Stimulated activated CD4-positive, alpha-beta T cell treated with anti-CD3 and anti-CD28 coated beads, Interleukin-15, amount 100 ng/mL, for 1 hour (primary cell): ENCODE results near the gene RELCH.
"Not testable (repeated sequence)": the region's sequence is repeated elsewhere in the genome, so short reads cannot be mapped to it uniquely, and the experiment has no call there.

Source experiments
- DNase-seq, 2 donors: peaks; one replicate each; pipeline ENCODE4 v3.0.0-alpha.2; 2020; ENCODE audit warnings: low read depth in 1 of 2, low spot score in 1 of 2

The RELCH gene, protein sequence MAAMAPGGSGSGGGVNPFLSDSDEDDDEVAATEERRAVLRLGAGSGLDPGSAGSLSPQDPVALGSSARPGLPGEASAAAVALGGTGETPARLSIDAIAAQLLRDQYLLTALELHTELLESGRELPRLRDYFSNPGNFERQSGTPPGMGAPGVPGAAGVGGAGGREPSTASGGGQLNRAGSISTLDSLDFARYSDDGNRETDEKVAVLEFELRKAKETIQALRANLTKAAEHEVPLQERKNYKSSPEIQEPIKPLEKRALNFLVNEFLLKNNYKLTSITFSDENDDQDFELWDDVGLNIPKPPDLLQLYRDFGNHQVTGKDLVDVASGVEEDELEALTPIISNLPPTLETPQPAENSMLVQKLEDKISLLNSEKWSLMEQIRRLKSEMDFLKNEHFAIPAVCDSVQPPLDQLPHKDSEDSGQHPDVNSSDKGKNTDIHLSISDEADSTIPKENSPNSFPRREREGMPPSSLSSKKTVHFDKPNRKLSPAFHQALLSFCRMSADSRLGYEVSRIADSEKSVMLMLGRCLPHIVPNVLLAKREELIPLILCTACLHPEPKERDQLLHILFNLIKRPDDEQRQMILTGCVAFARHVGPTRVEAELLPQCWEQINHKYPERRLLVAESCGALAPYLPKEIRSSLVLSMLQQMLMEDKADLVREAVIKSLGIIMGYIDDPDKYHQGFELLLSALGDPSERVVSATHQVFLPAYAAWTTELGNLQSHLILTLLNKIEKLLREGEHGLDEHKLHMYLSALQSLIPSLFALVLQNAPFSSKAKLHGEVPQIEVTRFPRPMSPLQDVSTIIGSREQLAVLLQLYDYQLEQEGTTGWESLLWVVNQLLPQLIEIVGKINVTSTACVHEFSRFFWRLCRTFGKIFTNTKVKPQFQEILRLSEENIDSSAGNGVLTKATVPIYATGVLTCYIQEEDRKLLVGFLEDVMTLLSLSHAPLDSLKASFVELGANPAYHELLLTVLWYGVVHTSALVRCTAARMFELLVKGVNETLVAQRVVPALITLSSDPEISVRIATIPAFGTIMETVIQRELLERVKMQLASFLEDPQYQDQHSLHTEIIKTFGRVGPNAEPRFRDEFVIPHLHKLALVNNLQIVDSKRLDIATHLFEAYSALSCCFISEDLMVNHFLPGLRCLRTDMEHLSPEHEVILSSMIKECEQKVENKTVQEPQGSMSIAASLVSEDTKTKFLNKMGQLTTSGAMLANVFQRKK

DNA sequence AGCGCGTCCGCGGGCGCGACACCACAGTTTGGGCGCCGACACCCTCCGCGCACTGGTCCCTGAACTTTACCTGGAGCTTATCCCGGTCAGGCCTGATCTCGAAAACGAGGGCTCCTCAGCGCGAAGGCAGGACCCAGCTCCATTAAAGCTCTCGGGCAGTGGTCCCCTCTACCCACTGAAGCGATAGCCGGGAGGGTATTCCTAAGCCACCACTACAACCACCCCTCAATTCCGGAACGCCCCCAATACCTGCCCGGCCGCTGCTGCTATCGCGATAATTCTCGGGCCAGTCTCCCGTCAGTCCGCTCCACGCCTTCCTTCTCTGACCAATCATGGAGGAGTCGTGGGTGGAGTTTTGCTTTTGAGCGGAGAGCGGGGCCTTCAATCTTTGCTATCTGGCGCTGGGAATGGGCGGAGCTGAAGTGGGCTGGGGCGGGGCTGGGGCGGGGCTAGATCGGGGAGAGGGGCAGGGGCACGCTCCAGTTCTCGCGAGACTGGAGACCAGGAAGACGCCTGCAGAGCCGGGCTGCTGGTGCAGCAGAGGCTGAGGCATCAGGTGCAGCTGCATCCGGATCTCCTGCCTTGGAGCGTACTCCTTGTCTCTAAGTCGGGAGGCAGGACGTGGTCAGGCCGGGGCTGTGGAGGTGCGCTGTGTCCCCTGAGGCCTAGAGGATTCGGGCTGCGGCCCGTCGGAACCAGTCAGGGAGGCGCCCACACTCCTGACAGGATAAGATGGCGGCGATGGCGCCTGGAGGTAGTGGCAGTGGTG, at the start of gene RELCH, which contains the start of gene PIGN:
RELCH (plus strand) TSS at position 482 of the 769 bp plus-strand sequence; CDS start at position 733, 251 bp downstream.
PIGN (minus strand) TSS at position 283 of the 769 bp plus-strand sequence. CDS start 25,703 bp downstream, outside the sequence.
- peak; percentile 77 to 86 for DNase-seq

DNA sequence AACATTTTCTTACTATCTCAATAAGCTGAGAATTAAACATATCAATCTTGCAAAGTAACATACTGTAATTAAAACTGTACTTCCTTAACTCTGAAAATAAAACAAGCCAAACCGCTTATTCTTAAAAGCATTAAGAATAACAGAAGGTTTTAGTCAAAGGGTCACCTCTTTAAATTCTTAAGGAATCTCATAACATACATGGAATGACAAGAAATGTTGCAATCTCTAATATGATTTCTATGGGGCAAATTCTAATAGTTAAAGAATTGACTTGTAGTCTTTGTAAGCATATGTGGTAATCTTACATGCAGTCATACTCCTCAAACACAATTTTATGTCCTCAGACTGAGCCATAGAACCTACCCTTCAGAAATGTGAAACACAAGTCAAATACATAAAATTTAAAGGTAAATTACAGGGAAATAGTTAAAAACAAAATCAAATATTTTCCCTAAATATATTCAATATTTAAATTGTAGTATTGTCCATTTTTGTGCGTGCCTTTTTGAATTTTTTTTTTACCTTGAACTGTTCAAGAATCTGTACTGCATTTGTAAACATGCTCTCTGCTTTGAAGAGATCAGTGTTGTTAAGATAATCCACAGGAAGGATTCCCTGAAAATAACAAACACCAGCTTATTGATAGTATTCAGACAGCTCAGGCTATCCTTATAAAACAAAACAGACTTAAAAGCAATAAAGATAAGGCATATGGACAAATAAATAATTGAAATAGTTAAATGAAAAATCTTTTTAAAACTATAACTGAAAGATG, 48.4 kb upstream of the RELCH start:
- no peak for DNase-seq

DNA sequence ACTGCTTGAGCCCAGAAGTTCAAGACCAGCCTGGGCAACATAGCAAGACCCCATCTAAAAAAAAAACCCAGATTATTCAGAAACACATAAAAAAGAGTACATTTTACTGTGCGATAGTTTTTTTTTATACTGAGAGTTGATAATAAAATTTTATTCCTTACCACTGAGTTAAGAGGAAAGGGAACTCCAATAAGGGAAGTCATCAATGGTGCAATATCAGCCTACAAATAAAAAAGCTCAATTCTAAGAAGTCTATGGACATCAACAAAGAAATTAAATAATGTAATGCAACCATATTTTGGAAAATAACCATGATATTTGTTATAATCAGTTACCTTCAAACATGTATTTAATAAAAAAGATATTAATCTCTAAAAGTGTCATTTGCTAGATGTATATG, 46.8 kb upstream of the RELCH start:
- no peak for DNase-seq

DNA sequence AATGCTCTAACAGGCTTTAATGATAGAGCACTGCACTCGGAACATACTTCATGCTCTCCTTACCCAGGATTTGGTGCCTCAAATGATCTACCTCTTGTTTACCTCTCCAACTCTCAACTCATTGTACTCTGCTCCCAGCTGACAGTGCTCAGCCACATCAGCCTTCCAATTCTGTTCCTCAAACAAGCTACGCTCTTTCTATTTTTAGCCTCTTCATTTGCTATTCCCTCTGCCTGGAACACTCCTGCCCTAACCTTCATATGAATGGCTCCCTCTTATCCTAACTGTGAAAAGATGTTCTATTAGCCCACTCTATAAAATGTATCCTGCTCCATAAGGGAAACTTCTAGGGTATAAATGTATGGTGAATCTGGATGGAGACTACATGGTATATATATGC, 42.7 kb upstream of the RELCH start:
- DNase-seq: no peak

DNA sequence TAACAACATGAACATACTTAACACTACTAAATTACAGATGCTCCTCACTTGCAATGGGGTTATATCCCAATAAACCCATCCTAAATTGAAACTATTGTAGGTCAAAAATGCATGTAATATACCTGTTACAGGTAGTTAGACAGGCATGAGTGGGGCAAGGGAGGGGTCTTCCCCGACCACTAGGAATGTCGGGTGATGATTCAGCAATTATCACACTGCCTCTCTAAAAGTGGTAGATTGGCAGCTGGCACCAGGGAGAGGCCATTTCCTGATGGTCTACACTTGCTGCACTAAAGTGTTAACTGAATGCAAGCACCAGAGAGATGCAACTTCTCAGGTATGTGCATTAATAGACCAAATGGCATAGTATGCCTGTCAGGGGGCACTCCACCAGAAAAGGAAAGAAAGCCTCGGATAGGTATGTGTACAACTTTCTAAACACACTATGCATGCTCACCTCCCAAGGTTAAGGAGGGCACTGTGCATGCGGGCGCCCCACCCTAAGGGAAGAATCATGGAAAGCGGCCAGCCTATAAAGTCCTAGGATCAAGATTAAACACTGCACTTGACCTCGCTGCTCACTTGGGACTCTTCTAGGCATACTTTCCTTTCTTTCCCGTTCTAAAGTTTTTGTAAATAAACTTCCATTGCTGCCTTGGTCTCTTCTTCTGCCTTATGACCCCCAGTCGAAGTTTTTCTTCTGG, 35.8 kb upstream of the RELCH start:
- DNase-seq: no peak

DNA sequence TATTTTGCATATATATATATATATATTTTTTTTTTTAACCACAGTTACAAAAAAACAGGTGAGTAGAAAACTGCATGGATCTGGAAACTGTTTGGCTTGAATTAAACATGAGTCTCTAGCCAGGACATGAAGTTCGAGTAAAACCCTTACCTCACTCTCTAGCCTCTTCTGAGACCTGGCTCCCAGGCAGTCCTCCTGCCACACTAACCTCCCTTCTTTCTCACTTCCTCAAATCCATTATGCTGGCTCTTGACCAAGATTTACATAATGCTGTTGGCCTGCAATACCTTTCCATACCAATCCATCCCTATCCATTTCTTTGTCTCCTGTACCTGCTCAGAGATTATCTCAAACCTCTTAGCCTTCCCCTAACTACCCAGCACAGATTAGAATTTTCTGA, 34.2 kb upstream of the RELCH start:
- DNase-seq: no peak

DNA sequence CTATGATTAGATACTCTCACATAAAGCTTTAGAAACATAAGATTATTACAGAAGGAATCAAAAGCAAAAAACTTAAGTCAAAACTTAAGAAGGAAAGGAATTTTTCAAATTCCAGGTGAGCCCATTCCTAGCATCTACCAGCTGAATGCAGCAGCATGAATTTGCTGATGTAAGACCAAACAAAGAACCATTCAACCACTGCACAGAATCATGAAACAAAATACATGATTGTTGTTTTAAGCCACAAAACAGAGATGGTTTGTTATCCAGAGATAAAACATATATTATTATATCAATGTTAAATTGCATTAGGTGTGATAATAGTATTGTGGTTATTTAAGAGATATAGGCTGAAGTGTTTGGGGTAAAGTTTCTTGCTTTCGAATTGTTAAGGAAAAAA, 29.2 kb upstream of the RELCH start:
- no peak for DNase-seq

DNA sequence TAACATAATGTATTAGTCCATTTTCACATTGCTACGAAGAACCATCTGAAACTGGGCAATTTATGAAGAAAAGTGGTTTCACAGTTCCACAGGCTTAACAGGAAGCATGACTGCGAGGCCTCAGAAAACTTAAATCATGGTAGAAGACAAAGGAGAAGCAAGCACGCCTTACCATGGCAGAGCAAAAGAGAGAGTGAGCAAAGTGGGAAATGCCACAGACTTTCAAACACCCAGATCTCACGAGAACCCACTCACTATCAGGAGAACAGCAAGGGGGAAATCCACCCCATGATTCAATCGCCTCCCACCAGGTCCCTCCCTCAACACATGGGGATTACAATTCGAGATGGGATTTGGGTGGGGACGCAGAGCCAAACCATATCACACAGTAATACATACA, 22.7 kb upstream of the RELCH start:
- no peak for DNase-seq

DNA sequence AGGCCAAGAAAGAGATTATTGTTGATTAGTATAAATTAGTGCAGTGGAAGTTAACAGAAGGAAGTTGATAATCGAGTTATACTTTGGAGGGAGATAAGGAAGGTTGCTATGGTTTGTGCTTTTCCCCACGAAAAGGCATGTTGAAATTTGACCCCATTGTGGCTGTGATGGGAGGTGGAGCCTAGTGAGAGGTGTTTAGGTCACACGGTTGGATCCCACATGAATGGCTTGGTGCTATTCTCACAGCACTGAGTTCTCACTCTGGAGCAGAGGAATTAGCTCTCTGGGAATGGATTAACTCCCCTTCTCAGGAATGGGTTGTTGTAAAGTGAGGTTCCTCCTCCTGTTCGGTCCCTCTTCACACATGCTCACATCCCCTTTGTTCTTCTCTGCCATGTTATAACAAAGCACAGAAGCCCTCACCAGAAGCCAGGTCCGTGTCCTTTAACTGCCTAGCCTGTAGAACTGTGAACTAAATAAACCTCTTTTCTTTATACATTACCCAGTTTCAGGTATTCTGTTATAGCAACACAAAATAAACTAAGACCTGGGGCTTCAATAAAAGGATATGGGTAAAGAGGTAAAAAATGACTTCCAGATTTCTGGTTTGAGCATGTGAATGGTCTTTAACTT, 22.1 kb upstream of the RELCH start:
- DNase-seq: no peak

DNA sequence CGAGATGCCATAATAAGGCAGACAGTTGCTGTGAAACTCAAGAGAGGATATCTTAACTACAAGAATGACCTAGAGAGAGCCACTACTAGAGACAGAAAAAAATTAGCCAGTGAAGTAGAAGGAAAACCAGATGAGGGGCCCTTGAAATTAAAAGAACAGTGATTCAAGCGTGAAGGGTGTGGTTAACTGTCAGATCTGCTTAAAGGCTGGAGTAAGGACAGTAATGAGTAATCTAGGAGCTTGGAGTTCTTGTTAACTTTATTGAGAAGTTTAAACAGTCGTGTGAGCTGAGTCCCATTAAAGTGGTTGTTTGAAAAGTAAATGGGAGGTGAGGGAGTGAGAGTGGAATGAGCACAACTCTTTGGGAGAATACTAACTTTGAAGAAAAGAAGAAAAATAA, 21.5 kb upstream of the RELCH start:
- DNase-seq: no peak

DNA sequence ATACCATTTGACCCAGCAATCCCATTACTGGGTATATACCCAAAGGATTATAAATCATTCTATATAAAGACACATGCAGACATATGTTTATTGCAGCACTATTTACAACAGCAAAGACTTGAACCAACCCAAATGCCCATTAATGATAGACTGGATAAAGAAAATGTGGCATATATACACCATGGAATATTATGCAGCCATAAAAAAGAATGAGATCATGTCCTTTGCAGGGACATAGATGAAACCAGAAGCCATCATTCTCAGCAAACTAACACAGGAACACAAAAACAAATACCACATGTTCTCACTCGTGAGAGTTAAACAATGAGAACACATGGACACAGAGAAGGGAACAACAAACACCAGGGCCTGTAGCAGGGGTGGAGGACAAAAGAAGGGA, 20.5 kb upstream of the RELCH start:
- DNase-seq: not testable (repeated sequence)

DNA sequence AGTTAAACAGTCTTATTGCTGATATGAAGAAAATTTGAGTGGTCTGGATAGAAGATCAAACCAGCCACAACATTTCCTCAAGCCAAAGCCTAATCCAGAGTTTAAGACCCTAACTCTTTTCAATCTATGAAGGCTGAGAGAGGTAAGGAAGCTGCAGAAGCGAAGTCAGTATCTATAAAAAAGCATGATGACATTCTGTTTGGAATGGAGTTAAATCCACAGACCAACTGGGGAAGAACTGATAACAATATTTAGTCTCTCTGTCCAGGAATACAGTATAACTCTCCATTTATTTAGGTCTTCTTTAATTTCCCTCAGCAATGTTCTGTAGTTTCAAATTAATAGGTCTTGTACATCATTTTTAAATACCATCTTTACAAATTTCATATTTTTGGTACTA, 16.2 kb upstream of the RELCH start:
- no peak for DNase-seq

DNA sequence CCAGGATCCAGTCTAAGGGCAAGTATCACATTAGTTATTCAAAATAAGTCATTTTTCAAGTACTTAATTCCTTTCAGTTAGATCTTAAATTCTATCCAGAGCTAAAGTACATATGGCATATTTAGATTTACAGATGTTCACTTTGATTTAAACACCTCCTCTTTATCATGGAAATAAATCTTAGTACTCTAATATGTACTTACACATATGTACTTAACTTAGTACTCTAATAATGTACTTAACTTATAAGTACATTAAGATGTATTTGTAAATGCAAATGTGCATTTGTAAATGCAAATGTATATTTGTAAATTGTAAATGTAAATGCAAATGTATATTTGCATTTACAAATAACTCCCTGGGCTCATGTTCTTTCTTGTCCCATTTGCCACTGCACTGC, 14.8 kb upstream of the RELCH start:
- no peak for DNase-seq

DNA sequence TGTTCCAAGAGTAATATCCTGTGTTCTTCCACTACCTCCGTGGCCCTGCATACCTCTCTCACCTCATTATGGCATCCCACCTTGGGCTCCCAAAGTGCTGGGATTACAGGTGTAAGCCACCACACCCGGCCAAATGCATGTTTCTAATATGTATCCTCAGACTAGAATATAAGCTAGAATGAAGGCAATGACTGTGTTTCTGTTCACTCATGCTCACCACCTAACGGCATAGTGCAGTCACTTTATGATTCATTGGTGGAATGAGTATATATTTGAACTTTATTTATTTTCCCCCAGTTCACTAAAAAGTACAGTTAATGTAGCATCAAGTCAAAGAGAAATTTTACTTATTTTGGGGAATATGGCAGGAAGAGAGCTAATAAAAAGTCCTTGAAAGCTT, 11.5 kb upstream of the RELCH start:
- no peak for DNase-seq

DNA sequence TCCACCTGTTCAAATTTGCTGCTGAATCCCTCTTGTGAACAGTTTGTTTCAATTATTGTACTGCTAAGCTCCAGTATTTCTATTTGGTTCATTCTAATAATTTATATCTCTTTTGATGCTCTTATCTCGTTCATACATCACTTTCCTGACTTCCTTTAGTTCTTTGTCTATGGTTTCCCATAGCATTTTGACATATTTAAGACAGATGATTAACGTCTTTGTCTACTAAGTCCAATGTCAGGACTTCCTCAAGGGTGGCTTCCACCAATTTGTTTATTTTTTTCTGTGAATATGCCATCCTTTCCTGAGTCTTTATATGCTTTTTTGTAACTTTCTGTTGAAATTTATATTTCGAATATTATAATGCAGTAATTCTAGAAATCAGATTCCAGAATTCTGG, 9.8 kb upstream of the RELCH start:
- DNase-seq: no peak

DNA sequence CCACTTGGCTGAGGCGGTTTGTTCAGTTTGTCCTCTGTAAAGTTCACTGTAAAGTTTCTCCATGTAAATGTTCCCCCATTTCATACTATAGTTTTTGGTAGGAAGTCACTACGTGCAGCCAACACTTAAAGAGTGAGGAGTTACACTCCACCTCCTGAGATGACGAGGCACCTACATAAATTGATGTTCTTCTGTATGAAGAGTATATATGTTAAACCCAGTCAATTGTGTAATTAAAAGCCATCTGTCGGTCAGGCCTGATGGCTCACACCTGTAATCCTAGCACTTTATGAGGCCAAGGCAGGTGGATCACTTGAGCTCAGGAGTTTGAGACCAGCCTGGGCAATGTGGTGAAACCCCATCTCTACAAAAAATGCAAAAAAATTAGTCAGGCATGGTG, 7.8 kb upstream of the RELCH start:
- no peak for DNase-seq

DNA sequence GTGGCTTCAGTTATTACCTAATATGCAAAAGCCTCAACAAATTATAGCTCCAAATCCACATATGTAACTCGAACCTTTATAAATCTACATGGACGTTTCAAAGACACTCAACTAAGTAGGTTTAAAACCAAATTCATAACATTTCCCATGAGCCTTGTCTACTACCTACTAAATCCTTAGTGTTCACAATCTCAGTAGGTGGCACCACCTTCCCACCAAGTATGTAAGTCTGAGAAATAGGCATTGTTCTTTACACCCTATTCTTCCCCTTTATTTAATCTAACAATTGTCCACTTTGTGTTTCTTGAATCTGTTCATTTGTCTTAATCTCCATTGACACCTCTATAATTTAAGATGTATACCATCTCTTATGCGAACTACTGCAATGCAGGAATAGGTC, 4.8 kb upstream of the RELCH start:
- no peak for DNase-seq

DNA sequence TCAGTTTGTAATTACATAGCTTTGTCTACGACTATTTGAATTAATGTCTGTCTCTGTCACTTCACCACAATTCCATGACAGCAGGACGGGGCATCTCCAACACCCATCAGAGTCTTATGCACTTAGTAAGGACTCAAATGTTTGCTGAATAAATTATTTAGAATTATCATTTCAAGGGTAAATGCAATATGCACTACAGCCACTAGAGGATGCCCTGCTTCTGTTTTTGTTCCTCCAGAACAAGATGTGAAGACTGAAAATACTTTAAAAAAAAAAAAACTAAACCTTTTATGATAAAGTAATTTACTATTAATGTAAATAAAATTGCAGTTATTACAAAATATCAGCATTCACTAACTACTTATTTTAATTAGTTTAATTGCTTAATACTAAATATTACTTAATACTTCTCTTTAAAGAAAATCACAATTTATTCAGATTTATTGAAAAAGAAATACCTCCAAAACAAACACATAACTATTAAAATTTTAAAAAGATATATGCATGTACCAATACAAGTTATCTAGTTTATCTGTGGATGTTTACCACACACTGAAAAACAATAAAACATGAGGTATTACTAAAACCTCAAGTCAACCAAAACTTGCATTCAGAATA, 3.4 kb upstream of the RELCH start:
- no peak for DNase-seq

DNA sequence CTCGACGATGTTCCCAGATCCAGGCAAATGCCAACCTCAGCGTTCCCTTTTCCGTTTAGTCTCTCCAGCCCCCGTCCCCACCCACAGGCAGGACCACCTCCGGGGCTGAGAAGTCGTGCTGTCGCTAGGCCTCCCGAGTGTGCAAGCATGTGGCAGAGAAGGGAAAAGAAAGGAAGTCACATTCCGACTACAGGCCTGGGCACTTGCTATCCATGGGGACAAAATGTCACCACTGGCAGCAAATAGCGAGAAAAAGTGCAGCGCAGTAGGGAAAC, 619 bp upstream of the RELCH start:
- DNase-seq: peak in 1 of 2 donors; percentile 2
